Testis (tissue), 2 donors: ENCODE data around the gene STIM2.

ENCODE experiments used
- CTCF ChIP-seq, 3 experiments: fragments of 450-650 bp in 2 of 3; fragments of 200-600 bp in 1 of 3; sonication (generic) in 1 of 3; IDR thresholded peaks; one replicate each; pipeline ENCODE4 v1.5.1; 2016 to 2019; ENCODE audit warnings: antibody characterized with exemption in 3 of 3, mild to moderate bottlenecking in 2 of 3, moderate library complexity in 1 of 3
- POLR2A ChIP-seq: fragments of 450-650 bp; IDR thresholded peaks from one replicate; pipeline ENCODE4 v1.6.1; 2017; ENCODE audit warnings: antibody characterized with exemption, mild to moderate bottlenecking, moderate library complexity

- TF ChIP-seq CTCF (IDR thresholded peaks at IDR 0.05) (no peak), POLR2A (no peak)
Measured at GRCh38 chr4:26822546-26822945, 38.1 kb upstream of the STIM2 start.
